ENCODE data around the gene ZBTB34.

ZBTB34 gene

GRCh38 chr9:126859111-126859510, 1.3 kb upstream of the ZBTB34 start:
- Histone ChIP-seq H3K9me3 (ENCODE audit: control insufficient read depth, insufficient read depth, low read length) (no peaks in the 10 kb centered on the region), H3K4me3 (ENCODE audit: low read depth, low read length) (no peak overlapping the region), H3K27ac (ENCODE audit: low read depth, low read length) (no peak overlapping the region), H3K27me3 (ENCODE audit: control insufficient read depth, insufficient read depth, low read length) (no peaks in the 10 kb centered on the region), H3K9ac (ENCODE audit: low read depth, low read length) (no peak overlapping the region), H3K4me1 (ENCODE audit: control insufficient read depth, insufficient read depth, low read length) (peaks cover 26% of the 10 kb centered on the region), H3K36me3 (ENCODE audit: control insufficient read depth, insufficient read depth, low read length) (peaks cover 10% of the 10 kb centered on the region)

- no peaks in the 10 kb centered on the region for H3K9me3 ChIP-seq (ENCODE audit: control insufficient read depth, insufficient read depth, low read length)
- H3K9ac ChIP-seq (ENCODE audit: low read depth, low read length), result peak overlapping the region; percentile 41
- H3K36me3 ChIP-seq (ENCODE audit: control insufficient read depth, insufficient read depth, low read length), result peaks cover 24% of the 10 kb centered on the region
- peak overlapping the region; percentile 74 for H3K4me3 ChIP-seq (ENCODE audit: low read depth, low read length)
- H3K27ac ChIP-seq (ENCODE audit: low read depth, low read length), result peak overlapping the region; percentile 57
- H3K27me3 ChIP-seq (ENCODE audit: control insufficient read depth, insufficient read depth, low read length), result no peaks in the 10 kb centered on the region
- H3K4me1 ChIP-seq (ENCODE audit: control insufficient read depth, insufficient read depth, low read length), result peaks cover 25% of the 10 kb centered on the region
Measured at GRCh38 chr9:126860757-126861466, 473 bp downstream of the ZBTB34 start.

- Histone ChIP-seq H3K27me3 (ENCODE audit: control insufficient read depth, insufficient read depth, low read length) (no peaks in the 10 kb centered on the region), H3K27ac (ENCODE audit: low read depth, low read length) (peak overlapping the region; percentile 30), H3K4me3 (ENCODE audit: low read depth, low read length) (peak overlapping the region; percentile 74), H3K36me3 (ENCODE audit: control insufficient read depth, insufficient read depth, low read length) (peaks cover 24% of the 10 kb centered on the region), H3K4me1 (ENCODE audit: control insufficient read depth, insufficient read depth, low read length) (peaks cover 21% of the 10 kb centered on the region), H3K9me3 (ENCODE audit: control insufficient read depth, insufficient read depth, low read length) (no peaks in the 10 kb centered on the region), H3K9ac (ENCODE audit: low read depth, low read length) (peak overlapping the region; percentile 41; the same call in 1 of the 2 replicates)
Measured at GRCh38 chr9:126861707-126862103, 1.3 kb downstream of the ZBTB34 start.

- H3K4me3 ChIP-seq (ENCODE audit: low read depth, low read length), result peak overlapping the region; percentile 74
Measured at GRCh38 chr9:126862104-126862761, 1.8 kb downstream of the ZBTB34 start.

GRCh38 chr9:126864771-126865170, 4.3 kb downstream of the ZBTB34 start:
- Histone ChIP-seq H3K36me3 (ENCODE audit: control insufficient read depth, insufficient read depth, low read length) (peaks cover 31% of the 10 kb centered on the region), H3K4me1 (ENCODE audit: control insufficient read depth, insufficient read depth, low read length) (peaks cover 21% of the 10 kb centered on the region), H3K27me3 (ENCODE audit: control insufficient read depth, insufficient read depth, low read length) (no peaks in the 10 kb centered on the region), H3K27ac (ENCODE audit: low read depth, low read length) (no peak overlapping the region), H3K4me3 (ENCODE audit: low read depth, low read length) (no peak overlapping the region), H3K9me3 (ENCODE audit: control insufficient read depth, insufficient read depth, low read length) (no peaks in the 10 kb centered on the region), H3K9ac (ENCODE audit: low read depth, low read length) (no peak overlapping the region)

More at GRCh38 chr9:126862104-126862761, 1.8 kb downstream of the ZBTB34 start:
- peaks cover 24% of the 10 kb centered on the region for H3K36me3 ChIP-seq (ENCODE audit: control insufficient read depth, insufficient read depth, low read length)
- H3K4me1 ChIP-seq (ENCODE audit: control insufficient read depth, insufficient read depth, low read length), result peaks cover 21% of the 10 kb centered on the region
- no peaks in the 10 kb centered on the region for H3K9me3 ChIP-seq (ENCODE audit: control insufficient read depth, insufficient read depth, low read length)
- peak overlapping the region; percentile 30 for H3K27ac ChIP-seq (ENCODE audit: low read depth, low read length)
- H3K9ac ChIP-seq (ENCODE audit: low read depth, low read length), result 0 out of 2 replicates have a peak overlapping the region, but pooled peaks have one; percentile 41
- no peaks in the 10 kb centered on the region for H3K27me3 ChIP-seq (ENCODE audit: control insufficient read depth, insufficient read depth, low read length)

GRCh38 chr9:126869368-126869767, 8.9 kb downstream of the ZBTB34 start:
- Histone ChIP-seq H3K9me3 (ENCODE audit: control insufficient read depth, insufficient read depth, low read length) (no peaks in the 10 kb centered on the region), H3K36me3 (ENCODE audit: control insufficient read depth, insufficient read depth, low read length) (peaks cover 18% of the 10 kb centered on the region), H3K9ac (ENCODE audit: low read depth, low read length) (no peak overlapping the region), H3K4me3 (ENCODE audit: low read depth, low read length) (no peak overlapping the region), H3K27me3 (ENCODE audit: control insufficient read depth, insufficient read depth, low read length) (no peaks in the 10 kb centered on the region), H3K27ac (ENCODE audit: low read depth, low read length) (no peak overlapping the region), H3K4me1 (ENCODE audit: control insufficient read depth, insufficient read depth, low read length) (no peaks in the 10 kb centered on the region)

GRCh38 chr9:126872516-126872915, 12.1 kb downstream of the ZBTB34 start:
- H3K9ac ChIP-seq (ENCODE audit: low read depth, low read length), result no peak overlapping the region

GRCh38 chr9:126874546-126875314, 14.3 kb downstream of the ZBTB34 start:
- Histone ChIP-seq H3K36me3 (ENCODE audit: control insufficient read depth, insufficient read depth, low read length) (peaks cover 7% of the 10 kb centered on the region), H3K9me3 (ENCODE audit: control insufficient read depth, insufficient read depth, low read length) (no peaks in the 10 kb centered on the region), H3K27me3 (ENCODE audit: control insufficient read depth, insufficient read depth, low read length) (no peaks in the 10 kb centered on the region), H3K4me3 (ENCODE audit: low read depth, low read length) (no peak overlapping the region), H3K9ac (ENCODE audit: low read depth, low read length) (no peak overlapping the region), H3K27ac (ENCODE audit: low read depth, low read length) (no peak overlapping the region), H3K4me1 (ENCODE audit: control insufficient read depth, insufficient read depth, low read length) (no peaks in the 10 kb centered on the region)

More at GRCh38 chr9:126872516-126872915, 12.1 kb downstream of the ZBTB34 start:
- no peaks in the 10 kb centered on the region for H3K27me3 ChIP-seq (ENCODE audit: control insufficient read depth, insufficient read depth, low read length)
- H3K36me3 ChIP-seq (ENCODE audit: control insufficient read depth, insufficient read depth, low read length), result peaks cover 7% of the 10 kb centered on the region; the same call in 1 of the 2 replicates
- no peaks in the 10 kb centered on the region for H3K9me3 ChIP-seq (ENCODE audit: control insufficient read depth, insufficient read depth, low read length)
- H3K4me3 ChIP-seq (ENCODE audit: low read depth, low read length), result no peak overlapping the region
- no peak overlapping the region for H3K27ac ChIP-seq (ENCODE audit: low read depth, low read length)
- no peaks in the 10 kb centered on the region for H3K4me1 ChIP-seq (ENCODE audit: control insufficient read depth, insufficient read depth, low read length)

GRCh38 chr9:126875756-126876510, 15.5 kb downstream of the ZBTB34 start:
- H3K4me1 ChIP-seq (ENCODE audit: control insufficient read depth, insufficient read depth, low read length), result no peaks in the 10 kb centered on the region
- no peak overlapping the region for H3K27ac ChIP-seq (ENCODE audit: low read depth, low read length)
- H3K9me3 ChIP-seq (ENCODE audit: control insufficient read depth, insufficient read depth, low read length), result no peaks in the 10 kb centered on the region
- H3K4me3 ChIP-seq (ENCODE audit: low read depth, low read length), result no peak overlapping the region
- H3K9ac ChIP-seq (ENCODE audit: low read depth, low read length), result no peak overlapping the region
- no peaks in the 10 kb centered on the region for H3K27me3 ChIP-seq (ENCODE audit: control insufficient read depth, insufficient read depth, low read length)
- H3K36me3 ChIP-seq (ENCODE audit: control insufficient read depth, insufficient read depth, low read length), result peaks cover 19% of the 10 kb centered on the region

GRCh38 chr9:126876531-126876930, 16.1 kb downstream of the ZBTB34 start:
- no peak overlapping the region for H3K4me3 ChIP-seq (ENCODE audit: low read depth, low read length)
- no peak overlapping the region for H3K9ac ChIP-seq (ENCODE audit: low read depth, low read length)
- no peaks in the 10 kb centered on the region for H3K9me3 ChIP-seq (ENCODE audit: control insufficient read depth, insufficient read depth, low read length)
- H3K36me3 ChIP-seq (ENCODE audit: control insufficient read depth, insufficient read depth, low read length), result peaks cover 24% of the 10 kb centered on the region
- no peak overlapping the region for H3K27ac ChIP-seq (ENCODE audit: low read depth, low read length)
- H3K4me1 ChIP-seq (ENCODE audit: control insufficient read depth, insufficient read depth, low read length), result no peaks in the 10 kb centered on the region
- no peaks in the 10 kb centered on the region for H3K27me3 ChIP-seq (ENCODE audit: control insufficient read depth, insufficient read depth, low read length)
